GM12865 (cell line): ENCODE measurements around the gene MFSD12.

Experiments
- DNase-seq: peaks from one replicate; pipeline ENCODE4 v3.0.0; 2010; ENCODE audit warnings: low read depth
- H3K4me3 ChIP-seq: 2 replicates; pipeline ENCODE4 v1.5.1; 2011; ENCODE audit warnings: mild to moderate bottlenecking, low read depth, low read length, control low read depth
- CTCF ChIP-seq: IDR thresholded peaks from 2 replicates; pipeline ENCODE4 v1.5.1; 2011; ENCODE audit warnings: low read length, control low read depth, low read depth, inconsistent platforms; ENCODE audit not compliant: insufficient read depth; ENCODE audit errors: missing control alignments

Gene MFSD12

DNA sequence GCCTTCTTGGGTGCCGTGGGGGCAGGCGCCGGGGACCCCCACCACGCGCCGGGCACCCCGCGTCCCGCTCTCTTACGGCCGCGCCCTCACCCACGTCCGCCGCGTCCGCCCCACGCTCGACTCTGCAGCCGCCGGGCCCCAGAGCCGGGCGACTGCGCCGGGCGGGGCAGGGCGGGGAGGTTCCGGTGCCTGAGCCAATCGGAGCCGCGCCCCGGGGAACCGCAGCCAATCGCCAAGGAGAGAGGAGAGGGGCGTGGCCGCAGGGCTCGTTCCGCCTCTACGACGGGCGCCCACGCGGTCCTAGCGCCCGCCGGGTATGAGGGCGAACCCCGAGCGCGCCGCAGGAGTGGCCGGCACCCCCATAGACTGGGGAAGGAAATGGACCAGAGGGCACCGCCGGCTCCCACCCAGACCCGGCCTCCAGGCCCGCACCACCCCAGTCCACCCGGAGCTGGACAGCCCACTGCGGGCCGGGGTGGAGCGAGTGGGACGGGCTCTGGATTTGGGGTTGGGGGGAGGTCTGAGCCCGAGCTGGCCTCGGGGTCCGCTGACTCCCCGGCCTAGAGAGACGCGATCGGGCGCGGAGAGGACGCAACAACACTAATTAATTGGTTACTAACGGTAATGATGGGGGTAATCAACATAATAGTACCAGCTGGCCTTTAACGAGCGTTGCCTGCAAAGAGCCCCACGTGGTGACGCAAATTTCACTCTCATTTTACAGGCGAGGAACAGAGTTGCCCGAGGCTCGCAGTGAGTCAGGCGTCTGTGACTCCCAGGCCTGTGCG lies at the start of gene MFSD12:
Gene MFSD12 (minus strand): TSS at position 126 of the 788 bp plus-strand sequence. CDS start 183 bp downstream, outside the sequence.
- peak within 1 kb of the TSS; percentile 88 for H3K4me3 ChIP-seq
- DNase-seq = peak; percentile 97
- no peak for TF ChIP-seq CTCF

- no peak within 1 kb of the TSS for H3K4me3 ChIP-seq
- no peak for DNase-seq
- no peak for TF ChIP-seq CTCF
Observed at GRCh38 chr19:3606690-3607289, 49.4 kb upstream of the MFSD12 start, which contains the start of gene TBXA2R. Gene TBXA2R, minus strand, starts transcription at chr19:3606875. Its CDS starts 6,241 bp downstream, at chr19:3600634.

DNA sequence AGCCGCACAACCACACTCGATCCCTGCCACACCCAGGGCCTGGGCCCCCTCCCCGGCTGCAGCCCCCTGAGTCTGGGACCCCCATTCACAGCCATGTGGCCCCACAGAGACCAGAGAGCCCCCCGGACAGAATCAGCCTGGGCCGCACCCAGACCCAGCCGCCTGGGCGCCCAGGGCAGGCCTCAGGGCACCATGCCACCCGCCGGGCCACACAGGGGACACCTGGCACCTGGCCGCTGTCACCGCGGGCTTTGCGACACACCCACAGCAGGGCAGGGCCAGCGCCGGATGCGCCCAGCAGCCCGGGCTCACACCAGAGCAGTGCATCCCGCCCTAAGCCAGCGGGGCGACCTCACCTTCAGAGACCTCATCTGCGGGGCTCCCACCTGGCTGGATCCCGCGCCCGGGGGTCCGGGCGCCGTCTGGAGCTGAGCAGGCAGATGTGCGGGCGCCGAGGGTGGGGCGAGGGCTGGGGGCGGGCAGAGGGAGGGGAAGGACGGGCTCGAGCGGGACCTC lies 48.8 kb upstream of the MFSD12 start:
- H3K4me3 ChIP-seq = no peak overlapping the region
- TF ChIP-seq CTCF = no peak
- no peak for DNase-seq

- DNase-seq = no peak
- TF ChIP-seq CTCF = no peak
- no peak overlapping the region for H3K4me3 ChIP-seq
Observed at GRCh38 chr19:3605770-3606169, 48.4 kb upstream of the MFSD12 start.

GRCh38 chr19:3605361-3605760 lies 48.0 kb upstream of the MFSD12 start:
- TF ChIP-seq CTCF = no peak
- H3K4me3 ChIP-seq = no peak overlapping the region
- no peak for DNase-seq

DNA sequence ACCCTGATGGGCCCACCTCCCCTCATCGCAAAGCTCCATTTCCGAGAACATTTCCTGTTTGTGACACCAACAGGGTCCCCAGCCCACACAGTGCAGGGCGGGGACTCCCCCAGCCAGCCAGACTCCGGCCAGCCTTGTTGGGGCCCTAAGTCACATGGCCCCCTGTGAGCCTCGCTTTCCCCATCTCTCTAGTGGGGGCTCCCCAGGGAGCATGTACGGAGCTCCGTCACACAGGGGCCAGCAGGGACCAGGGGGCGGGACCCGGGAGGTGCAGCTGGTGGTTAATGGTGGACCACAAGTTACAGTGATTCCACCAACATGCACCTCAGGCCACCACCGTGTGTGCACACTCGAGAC lies 47.6 kb upstream of the MFSD12 start:
- DNase-seq = peak; percentile 33
- no peak overlapping the region for H3K4me3 ChIP-seq
- TF ChIP-seq CTCF = no peak
